T1000 (cell line): ENCODE data around the gene SLC13A3.

ENCODE experiments used
- DNase-seq: peaks from one replicate; lab custom pipeline; 2025; ENCODE audit warnings: mixed read lengths; lab: John Stamatoyannopoulos, UW

SLC13A3 gene, protein sequence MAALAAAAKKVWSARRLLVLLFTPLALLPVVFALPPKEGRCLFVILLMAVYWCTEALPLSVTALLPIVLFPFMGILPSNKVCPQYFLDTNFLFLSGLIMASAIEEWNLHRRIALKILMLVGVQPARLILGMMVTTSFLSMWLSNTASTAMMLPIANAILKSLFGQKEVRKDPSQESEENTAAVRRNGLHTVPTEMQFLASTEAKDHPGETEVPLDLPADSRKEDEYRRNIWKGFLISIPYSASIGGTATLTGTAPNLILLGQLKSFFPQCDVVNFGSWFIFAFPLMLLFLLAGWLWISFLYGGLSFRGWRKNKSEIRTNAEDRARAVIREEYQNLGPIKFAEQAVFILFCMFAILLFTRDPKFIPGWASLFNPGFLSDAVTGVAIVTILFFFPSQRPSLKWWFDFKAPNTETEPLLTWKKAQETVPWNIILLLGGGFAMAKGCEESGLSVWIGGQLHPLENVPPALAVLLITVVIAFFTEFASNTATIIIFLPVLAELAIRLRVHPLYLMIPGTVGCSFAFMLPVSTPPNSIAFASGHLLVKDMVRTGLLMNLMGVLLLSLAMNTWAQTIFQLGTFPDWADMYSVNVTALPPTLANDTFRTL

GRCh38 chr20:46651091-46651962 is at the start of gene SLC13A3:
SLC13A3 (minus strand) TSS chr20:46651459; CDS start chr20:46651421, 38 bp downstream.
- DNase-seq = no peak

- DNase-seq = no peak
Measured at GRCh38 chr20:46701057-46701456, 49.8 kb upstream of the SLC13A3 start.

GRCh38 chr20:46700481-46700880 is 49.2 kb upstream of the SLC13A3 start:
- DNase-seq = no peak

- DNase-seq = no peak
Measured at GRCh38 chr20:46699651-46700359, 48.5 kb upstream of the SLC13A3 start.

- DNase-seq = no peak
Measured at GRCh38 chr20:46698788-46699187, 47.5 kb upstream of the SLC13A3 start.

DNA sequence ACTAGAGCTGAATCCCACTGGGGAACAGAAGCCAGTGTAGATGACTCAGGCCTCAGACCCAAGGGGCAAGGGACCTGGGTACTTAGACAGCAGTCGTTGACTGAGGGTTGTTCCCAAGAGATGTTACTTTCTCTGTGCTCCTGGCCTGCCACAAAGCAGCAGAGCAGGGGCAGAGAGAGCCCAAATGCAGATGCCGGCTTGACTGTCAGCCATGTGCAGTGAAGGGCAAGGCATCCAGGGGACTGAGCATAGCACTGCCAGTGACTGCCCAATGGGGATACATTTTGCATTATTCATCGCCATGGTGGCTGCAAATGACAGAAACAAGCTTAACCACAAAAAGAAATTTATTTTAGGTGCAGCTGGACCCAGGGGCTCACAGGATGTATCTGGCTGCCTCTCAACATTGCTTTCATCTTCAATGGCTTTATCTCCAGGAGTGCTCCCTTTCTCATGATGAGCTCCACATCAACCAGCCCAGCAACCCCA is 45.6 kb upstream of the SLC13A3 start:
- no peak for DNase-seq

DNA sequence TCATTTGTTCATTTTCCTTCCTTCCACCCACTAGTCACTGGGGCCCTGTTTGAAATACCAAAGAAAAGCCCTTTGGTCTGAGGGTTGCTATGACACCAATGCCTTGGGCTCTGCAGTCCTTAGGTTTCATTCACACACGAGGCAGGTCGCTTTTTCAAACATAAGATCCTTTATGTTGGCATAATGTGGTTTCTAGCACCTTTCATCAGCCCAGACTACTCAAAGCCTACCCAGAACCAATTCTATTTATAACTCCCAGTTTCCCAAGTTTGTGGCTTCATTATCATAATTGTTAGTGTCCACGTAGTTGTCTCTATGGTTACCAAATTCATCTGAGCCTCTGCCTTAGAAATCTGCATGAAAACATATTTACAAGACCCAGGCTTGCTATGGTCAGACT is 44.6 kb upstream of the SLC13A3 start:
- no peak for DNase-seq

- DNase-seq = no peak
Measured at GRCh38 chr20:46694484-46694883, 43.2 kb upstream of the SLC13A3 start.

- DNase-seq = no peak
Measured at GRCh38 chr20:46691196-46691595, 39.9 kb upstream of the SLC13A3 start.

DNA sequence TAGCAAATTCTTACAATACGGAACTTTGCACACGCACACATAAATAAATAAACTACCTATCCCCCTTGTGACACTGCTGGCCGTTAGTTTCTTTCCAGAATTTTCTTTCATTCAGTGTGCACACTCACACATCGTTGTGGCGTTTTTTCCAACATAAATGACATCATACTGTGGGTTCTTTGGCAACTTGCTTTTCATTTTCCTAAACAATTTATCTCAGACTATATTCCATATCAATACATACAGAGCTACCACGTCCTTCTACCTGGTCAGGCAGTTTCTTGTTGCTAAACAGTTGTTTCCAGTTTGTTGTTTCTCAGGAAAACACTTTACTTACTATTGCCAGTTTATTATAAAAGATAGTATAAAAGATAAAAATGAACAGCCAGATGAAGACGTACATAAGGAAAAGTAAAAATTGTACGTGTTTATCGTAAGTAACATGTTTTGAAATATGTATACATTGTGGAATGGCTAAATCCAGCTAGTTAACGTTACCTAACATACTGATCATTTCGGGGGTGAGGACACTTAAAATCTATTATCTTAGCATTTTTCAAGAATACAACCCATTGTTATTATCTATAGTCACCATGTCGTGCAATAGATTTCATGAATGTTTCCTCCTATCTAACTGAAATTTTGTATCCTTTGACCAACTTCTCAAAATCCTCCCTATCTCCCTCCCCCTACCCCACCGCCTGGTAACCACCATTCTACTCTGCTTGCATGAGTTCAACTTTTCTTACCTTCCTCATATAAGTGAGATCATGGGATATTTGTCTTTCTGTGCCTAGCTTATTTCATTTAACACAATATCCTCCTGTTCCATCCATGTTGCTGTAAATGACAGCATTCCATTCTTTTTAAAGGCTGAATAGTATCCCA is 39.2 kb upstream of the SLC13A3 start:
- no peak for DNase-seq

GRCh38 chr20:46689754-46690085 is 38.5 kb upstream of the SLC13A3 start:
- DNase-seq = no peak

DNA sequence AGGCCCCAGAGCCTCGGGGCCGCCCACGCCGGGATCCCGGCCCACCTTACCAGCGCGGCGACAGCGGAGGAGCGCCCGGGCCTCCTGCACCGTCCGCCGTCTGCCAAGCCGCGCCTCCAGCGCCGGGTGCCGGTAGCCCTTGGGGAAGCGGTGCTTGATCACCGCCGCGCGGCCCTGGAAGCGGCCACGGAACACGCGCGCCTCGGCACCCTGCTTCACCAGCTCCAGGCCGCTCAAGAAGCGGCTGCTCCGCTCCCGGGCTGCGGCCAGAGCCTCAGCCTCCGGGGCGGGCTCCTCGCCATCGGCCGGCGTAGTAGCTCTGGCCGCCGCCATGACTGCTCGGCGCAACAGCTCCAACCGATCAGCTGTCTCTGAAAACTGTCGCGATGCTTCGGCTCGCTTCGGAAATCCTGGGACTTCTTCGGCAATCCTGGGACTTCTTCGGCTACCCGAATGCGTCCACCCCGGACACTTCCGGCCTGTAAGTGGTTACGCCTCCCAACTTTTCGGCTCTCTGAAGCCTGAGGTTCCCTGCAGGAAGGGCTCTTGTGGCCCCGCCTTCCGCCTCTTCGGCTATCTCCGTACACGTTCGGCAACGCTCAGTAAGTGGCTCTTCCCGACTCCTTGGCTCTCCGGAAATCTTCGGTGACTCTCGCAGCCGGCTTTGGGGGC is 38.0 kb upstream of the SLC13A3 start, which contains the start of gene TP53RK:
Gene TP53RK (minus strand): TSS at position 363 of the 672 bp plus-strand sequence. CDS start 30 bp downstream, at position 333.
- peak; percentile 100 for DNase-seq

DNA sequence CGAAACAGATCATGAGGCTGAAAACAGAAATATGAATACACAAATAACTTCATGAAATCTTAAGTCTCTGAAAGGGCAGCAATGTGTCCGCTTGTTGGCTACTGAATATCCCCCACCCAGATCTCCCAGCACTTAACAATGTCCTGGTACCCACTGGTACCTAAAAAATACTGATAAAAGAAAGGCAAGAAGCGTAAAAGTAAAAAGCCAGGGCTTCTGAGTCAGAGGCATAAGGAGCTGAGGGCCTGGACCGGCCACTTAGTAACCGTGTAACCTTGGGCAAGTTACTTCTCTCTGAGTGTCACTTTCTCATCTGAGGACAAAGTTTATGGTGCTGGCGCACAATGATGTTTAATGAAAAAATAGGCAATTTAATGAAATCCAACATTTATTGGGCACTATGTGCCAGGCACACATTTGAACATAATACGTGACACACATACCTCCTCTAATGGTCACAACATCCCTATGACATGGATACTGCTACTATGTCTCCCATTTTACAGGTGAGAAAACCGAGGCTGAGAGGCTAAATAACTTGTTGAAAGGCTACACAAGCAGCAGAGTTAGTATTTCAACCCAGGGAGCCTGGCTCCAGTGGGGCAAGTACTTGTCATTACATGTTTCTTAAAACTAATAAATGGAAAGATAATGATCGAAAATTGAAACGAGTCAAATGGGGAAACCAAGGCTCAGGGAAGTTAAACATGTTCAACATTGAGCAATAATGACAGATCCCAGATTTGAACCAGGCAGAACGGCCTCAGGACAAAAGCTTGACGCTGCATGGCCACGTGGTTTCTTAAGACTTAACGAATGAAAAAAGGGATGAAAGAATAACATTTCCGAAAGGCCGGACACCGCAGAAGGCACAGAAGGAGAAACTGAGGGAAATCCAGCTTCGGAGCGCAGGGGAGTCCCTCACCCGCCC is 37.2 kb upstream of the SLC13A3 start:
- DNase-seq = no peak

GRCh38 chr20:46683939-46684750 is 32.9 kb upstream of the SLC13A3 start:
- DNase-seq = peak; percentile 79

- DNase-seq = no peak
Measured at GRCh38 chr20:46683668-46683938, 32.3 kb upstream of the SLC13A3 start.

DNA sequence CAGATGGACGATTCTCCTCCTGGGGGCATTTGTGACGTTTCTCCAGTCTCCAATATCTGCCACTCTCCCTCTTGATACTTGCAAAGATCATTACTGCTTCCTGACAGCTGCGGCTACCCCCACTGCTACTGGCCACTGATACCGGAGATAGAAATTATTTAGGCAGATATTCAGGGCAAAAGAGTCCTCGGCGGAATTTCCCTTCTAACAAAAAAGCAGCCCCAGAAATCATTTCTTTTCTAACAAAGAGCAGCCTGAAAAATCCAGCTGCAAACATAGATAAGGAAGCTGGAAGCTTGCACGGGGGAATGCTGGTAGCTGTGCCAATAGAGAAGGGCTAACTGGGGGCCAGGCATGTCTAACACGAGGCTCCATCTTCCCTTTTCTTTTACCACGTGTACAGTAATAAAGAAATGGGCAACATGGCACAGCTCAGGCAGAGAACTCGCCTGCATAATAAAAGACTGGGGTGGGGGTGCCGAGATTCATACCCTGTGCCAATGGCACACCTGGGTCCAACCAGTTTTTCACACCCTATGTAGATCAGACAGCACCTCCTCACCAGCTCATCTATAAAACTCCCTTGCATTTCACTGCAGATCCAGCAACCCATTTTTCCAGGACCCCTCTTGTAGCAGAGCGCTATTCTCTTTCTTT is 31.9 kb upstream of the SLC13A3 start:
- no peak for DNase-seq

- DNase-seq = no peak
Measured at GRCh38 chr20:46682063-46682821, 31.0 kb upstream of the SLC13A3 start.
